Activated CD8-positive, alpha-beta T cell treated with anti-CD3 and anti-CD28 coated beads for 36 hours (primary cell): ENCODE data around the gene RMDN3. TPM values are rescaled to one million over a fixed set of nuclear protein-coding genes. Genes with fewer than 3 reads are reported as not detected.

ENCODE experiments used
- ATAC-seq: fragments of 200-7000 bp; cut with Tn5 transposase; one replicate; pipeline ENCODE4 v1.10.0; 2021; ENCODE audit warnings: mild to moderate bottlenecking, moderate library complexity
- CTCF ChIA-PET: fragments of 350-600 bp; sonication (Branson Sonifier 250); formaldehyde crosslinking; loops from one replicate; lab custom pipeline; 2021; ENCODE audit warnings: antibody characterized with exemption; lab: Charles Lee
- POLR2A ChIA-PET: fragments of 350-600 bp; sonication (Branson Sonifier 250); formaldehyde crosslinking; loops from one replicate; lab custom pipeline; 2021; ENCODE audit warnings: antibody characterized with exemption; lab: Charles Lee
- DNase-seq: peaks from one replicate; pipeline ENCODE4 v3.0.0-alpha.2; 2020
- H3K27ac Mint-ChIP-seq: one replicate; pipeline ENCODE4 v1.8.0; 2021; ENCODE audit warnings: mild to moderate bottlenecking, mixed read lengths
- H3K27me3 Mint-ChIP-seq: one replicate; pipeline ENCODE4 v1.8.0; 2021; ENCODE audit warnings: mixed read lengths
- H3K36me3 Mint-ChIP-seq: one replicate; pipeline ENCODE4 v1.8.0; 2021; ENCODE audit warnings: low read depth, mixed read lengths
- H3K4me1 Mint-ChIP-seq: one replicate; pipeline ENCODE4 v1.8.0; 2021; ENCODE audit warnings: low read depth, mixed read lengths
- H3K4me3 Mint-ChIP-seq: one replicate; pipeline ENCODE4 v1.8.0; 2021; ENCODE audit warnings: mild to moderate bottlenecking, moderate library complexity, mixed read lengths
- H3K9me3 Mint-ChIP-seq: one replicate; pipeline ENCODE4 v1.8.0; 2021; ENCODE audit warnings: mixed read lengths
- intact Hi-C: fragments of 100-400 bp; cut with micrococcal nuclease; formaldehyde crosslinking; loops from one replicate; pipeline ENCODE4 v1.10.0; 2022
- total RNA-seq, 2 experiments: library from RNA; stranded (reverse); gene quantifications; one replicate each; pipeline ENCODE4 v1.2.3, GENCODE V29; 2021
- TF ChIP-seq, protein P1 (sequence below): fragments of 200-600 bp; IDR thresholded peaks from one replicate; pipeline ENCODE4 v1.8.0; 2022; ENCODE audit warnings: antibody characterized with exemption, mild to moderate bottlenecking

Gene RMDN3
- total RNA-seq, 2 experiments from 2014 or later: 20.8 to 21.6 TPM

DNA sequence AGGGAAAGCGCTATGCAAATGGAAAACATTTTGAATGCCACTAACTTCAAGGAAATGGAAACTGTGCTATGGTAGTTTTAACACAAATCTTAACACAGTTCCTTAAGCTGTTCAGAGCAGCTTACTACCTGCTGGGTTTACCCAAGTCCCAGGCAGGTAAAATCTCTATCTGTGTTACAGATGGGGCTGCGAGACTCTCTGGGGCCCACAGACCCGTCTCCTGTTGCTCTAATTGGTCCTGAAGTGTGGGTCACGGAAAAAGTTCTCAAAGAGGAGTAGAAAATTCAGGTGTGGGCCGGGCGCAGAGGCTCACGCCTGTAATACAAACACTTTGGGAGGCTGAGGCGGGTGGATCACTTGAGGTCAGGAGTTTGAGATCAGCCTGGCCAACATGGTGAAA lies 34.9 kb upstream of the RMDN3 start:
- CTCF ChIA-PET: interaction anchor here (1.3 kb wide), 1 partner anchor 111 kb away, joined by 4 read pairs; no protein-coding TSS in a partner anchor
- intact Hi-C loops: no loop called here
- no peak overlapping the region for H3K27ac Mint-ChIP-seq
- POLR2A ChIA-PET: no interaction called here
- H3K9me3 Mint-ChIP-seq: no peaks in the 10 kb centered on the region
- no peak for DNase-seq
- ATAC-seq: no peak
- H3K36me3 Mint-ChIP-seq: peaks cover 3% of the 10 kb centered on the region
- no peak overlapping the region for H3K4me3 Mint-ChIP-seq
- no peaks in the 10 kb centered on the region for H3K27me3 Mint-ChIP-seq
- TF ChIP-seq, protein P1, sequence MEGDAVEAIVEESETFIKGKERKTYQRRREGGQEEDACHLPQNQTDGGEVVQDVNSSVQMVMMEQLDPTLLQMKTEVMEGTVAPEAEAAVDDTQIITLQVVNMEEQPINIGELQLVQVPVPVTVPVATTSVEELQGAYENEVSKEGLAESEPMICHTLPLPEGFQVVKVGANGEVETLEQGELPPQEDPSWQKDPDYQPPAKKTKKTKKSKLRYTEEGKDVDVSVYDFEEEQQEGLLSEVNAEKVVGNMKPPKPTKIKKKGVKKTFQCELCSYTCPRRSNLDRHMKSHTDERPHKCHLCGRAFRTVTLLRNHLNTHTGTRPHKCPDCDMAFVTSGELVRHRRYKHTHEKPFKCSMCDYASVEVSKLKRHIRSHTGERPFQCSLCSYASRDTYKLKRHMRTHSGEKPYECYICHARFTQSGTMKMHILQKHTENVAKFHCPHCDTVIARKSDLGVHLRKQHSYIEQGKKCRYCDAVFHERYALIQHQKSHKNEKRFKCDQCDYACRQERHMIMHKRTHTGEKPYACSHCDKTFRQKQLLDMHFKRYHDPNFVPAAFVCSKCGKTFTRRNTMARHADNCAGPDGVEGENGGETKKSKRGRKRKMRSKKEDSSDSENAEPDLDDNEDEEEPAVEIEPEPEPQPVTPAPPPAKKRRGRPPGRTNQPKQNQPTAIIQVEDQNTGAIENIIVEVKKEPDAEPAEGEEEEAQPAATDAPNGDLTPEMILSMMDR: no peak
- H3K4me1 Mint-ChIP-seq: peaks cover 40% of the 10 kb centered on the region

DNA sequence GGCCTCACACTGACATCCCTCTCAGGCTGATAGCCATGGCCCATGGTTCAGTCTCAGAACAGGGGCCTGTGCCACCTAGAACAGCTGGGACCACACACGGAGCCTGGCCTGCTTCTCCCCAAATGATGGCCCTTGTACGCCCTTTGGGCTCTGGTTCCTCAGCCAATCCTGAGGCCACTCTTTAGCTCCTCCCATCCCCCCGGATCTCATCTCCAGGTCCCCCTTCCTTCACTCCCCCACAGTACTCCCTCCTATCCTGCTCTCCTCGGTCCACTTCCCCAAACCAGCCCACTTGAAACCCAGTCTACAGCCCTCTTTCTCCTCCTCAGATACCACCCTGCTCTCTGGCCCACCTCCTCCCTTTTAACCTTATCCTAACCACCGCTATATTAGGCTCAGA lies 34.1 kb upstream of the RMDN3 start:
- H3K36me3 Mint-ChIP-seq: peaks cover 3% of the 10 kb centered on the region
- no peaks in the 10 kb centered on the region for H3K9me3 Mint-ChIP-seq
- H3K4me1 Mint-ChIP-seq: peaks cover 40% of the 10 kb centered on the region
- intact Hi-C loops: no loop called here
- ChIA-PET CTCF (interaction anchor here (2.6 kb wide), 1 partner anchor 55 kb away, joined by 9 read pairs; the partner anchor contains the start of gene SPINT1), POLR2A (interaction anchor here (0.6 to 1.3 kb wide), 5 partner anchors 9 to 200 kb away, joined by 3 to 4 read pairs (median 3); no protein-coding TSS in a partner anchor)
- DNase-seq: no peak
- TF ChIP-seq, protein P1: no peak
- H3K27ac Mint-ChIP-seq: no peak overlapping the region
- no peak for ATAC-seq
- H3K4me3 Mint-ChIP-seq: no peak overlapping the region
- H3K27me3 Mint-ChIP-seq: no peaks in the 10 kb centered on the region

DNA sequence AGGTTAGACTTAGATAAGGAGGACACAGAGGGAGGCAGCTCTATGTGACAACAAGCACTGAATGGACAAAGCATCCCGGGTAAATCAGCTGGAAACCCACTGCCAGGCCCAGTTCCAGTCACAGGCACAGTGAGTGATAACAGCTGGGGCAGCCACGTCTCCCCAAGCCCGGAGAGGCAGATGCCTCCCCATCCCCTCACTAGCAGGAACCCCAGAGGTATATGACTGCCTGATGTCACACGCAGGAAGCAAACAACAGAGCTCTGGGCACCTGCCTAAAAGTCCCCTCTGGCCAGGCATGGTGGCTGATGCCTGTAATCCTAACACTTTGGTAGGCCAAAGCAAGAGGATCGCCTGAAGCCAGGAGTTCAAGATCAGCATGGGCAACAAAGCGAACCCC lies 32.9 kb upstream of the RMDN3 start:
- POLR2A ChIA-PET: interaction anchor here (1.0 to 1.3 kb wide), 3 partner anchors 11 to 88 kb away, joined by 3 to 4 read pairs (median 3); no protein-coding TSS in a partner anchor

DNA sequence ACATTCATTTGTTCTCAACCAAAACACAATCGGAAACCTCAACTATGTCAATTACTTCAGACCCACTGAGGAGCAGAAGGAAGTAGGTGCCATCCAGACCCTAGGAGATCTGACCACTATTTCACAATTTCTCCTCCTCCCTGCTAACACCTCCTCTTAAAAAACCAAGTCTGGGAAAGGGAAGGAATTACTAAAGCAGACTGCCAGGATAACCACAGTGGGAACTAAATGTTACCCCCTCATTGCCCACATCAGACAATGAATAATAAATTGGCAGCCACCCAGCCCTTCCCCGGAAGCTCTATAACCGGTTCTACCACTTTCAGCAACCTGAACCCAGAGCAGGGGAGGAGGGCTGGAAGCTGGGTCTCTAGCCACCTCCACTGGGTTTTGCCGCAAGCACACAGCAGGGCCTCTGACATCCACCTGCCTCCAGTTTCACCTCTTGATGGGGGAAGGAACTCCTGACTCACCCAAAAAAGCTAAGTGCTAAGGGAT lies 32.3 kb upstream of the RMDN3 start:
- DNase-seq (peak; percentile 84), ATAC-seq (peak; percentile 86)
- peak overlapping the region; percentile 60 for H3K27ac Mint-ChIP-seq
- peak overlapping the region; percentile 28 for H3K4me3 Mint-ChIP-seq
- POLR2A ChIA-PET: interaction anchor here (1.0 to 1.4 kb wide), 3 partner anchors 24 to 87 kb away, joined by 3 read pairs; partner anchors contain the start of gene GCHFR
- peaks cover 2% of the 10 kb centered on the region for H3K36me3 Mint-ChIP-seq
- H3K4me1 Mint-ChIP-seq: peaks cover 32% of the 10 kb centered on the region
- CTCF ChIA-PET: interaction anchor here (0.8 to 2.6 kb wide), 11 partner anchors 10 to 268 kb away, joined by 3 to 9 read pairs (median 4); partner anchors contain the start of genes C15orf62, SPINT1 and VPS18
- no peaks in the 10 kb centered on the region for H3K27me3 Mint-ChIP-seq
- TF ChIP-seq, protein P1: no peak
- intact Hi-C loops: no loop called here
- H3K9me3 Mint-ChIP-seq: no peaks in the 10 kb centered on the region

More for the DNA sequence above, 32.9 kb upstream of the RMDN3 start:
- CTCF ChIA-PET: interaction anchor here (0.6 to 2.6 kb wide), 11 partner anchors 18 to 268 kb away, joined by 3 to 9 read pairs (median 4); partner anchors contain the start of genes C15orf62, SPINT1 and VPS18
- Mint-ChIP-seq H3K27me3 (no peaks in the 10 kb centered on the region), H3K9me3 (no peaks in the 10 kb centered on the region), H3K4me1 (peaks cover 30% of the 10 kb centered on the region), H3K4me3 (no peak overlapping the region), H3K27ac (peak overlapping the region; percentile 60), H3K36me3 (peaks cover under 1% of the 10 kb centered on the region)
- ATAC-seq: peak; percentile 24
- TF ChIP-seq, protein P1: no peak
- intact Hi-C loops: no loop called here
- no peak for DNase-seq

DNA sequence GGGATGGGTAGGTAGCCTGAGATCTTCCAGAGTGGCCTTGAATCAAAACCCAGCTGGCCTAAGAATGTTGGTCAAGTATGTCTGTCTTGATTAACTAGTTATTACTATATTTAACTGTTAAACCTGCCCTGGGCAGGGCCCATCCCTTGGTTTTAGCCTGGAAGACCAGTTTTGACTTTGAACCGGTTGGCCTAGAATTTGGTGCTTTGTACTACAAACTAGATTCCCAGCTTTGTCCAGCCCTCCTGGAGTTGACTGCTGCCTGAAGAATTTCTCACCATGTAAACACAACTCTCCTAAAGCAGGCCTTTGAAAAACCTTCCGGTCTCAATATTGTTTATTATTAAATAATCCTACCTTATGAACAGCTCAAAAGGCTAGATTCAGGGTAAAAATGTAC lies 30.8 kb upstream of the RMDN3 start:
- ChIA-PET POLR2A (interaction anchor here (1.0 to 1.5 kb wide), 3 partner anchors 16 to 91 kb away, joined by 3 read pairs; partner anchors contain the start of genes C15orf62 and RAD51), CTCF (interaction anchor here (0.8 to 3.7 kb wide), 11 partner anchors 9 to 196 kb away, joined by 3 to 15 read pairs (median 4); partner anchors contain the start of gene GCHFR)
- Mint-ChIP-seq H3K27ac (no peak overlapping the region), H3K4me1 (peaks cover 30% of the 10 kb centered on the region), H3K36me3 (peaks cover 2% of the 10 kb centered on the region), H3K9me3 (no peaks in the 10 kb centered on the region), H3K27me3 (no peaks in the 10 kb centered on the region), H3K4me3 (no peak overlapping the region)
- DNase-seq (no peak), ATAC-seq (no peak)
- intact Hi-C loops: no loop called here
- TF ChIP-seq, protein P1: no peak
